Measurements from ENCODE around the gene CPAMD8.

The CPAMD8 gene

GRCh38 chr19:17035842-17036424, 9.3 kb upstream of the CPAMD8 start:
- Histone ChIP-seq H3K36me3 (ENCODE audit: insufficient read depth) (no peaks in the 10 kb centered on the region), H3K79me2 (ENCODE audit: insufficient read depth, low read depth) (no peaks in the 10 kb centered on the region), H3K27ac (no peak overlapping the region), H3K4me3 (IDR thresholded peaks at IDR 0.05; ENCODE audit: insufficient read depth, low read depth, low read length) (no peak overlapping the region), H3K4me2 (no peak overlapping the region), H3K4me1 (ENCODE audit: low read depth, poor library complexity, severe bottlenecking) (no peaks in the 10 kb centered on the region), H3K27me3 (ENCODE audit: insufficient read depth, low read depth) (peaks cover 19% of the 10 kb centered on the region; the same call in 1 of the 2 replicates), H4K20me1 (ENCODE audit: insufficient read depth) (no peaks in the 10 kb centered on the region), H2AFZ (ENCODE audit: low read depth) (no peak overlapping the region), H3K9ac (no peak overlapping the region)
- no peak for TF ChIP-seq CTCF (conservative IDR thresholded peaks at IDR 0.05; ENCODE audit: low read depth, low read length)

- Histone ChIP-seq H4K20me1 (ENCODE audit: insufficient read depth) (no peaks in the 10 kb centered on the region), H3K79me2 (ENCODE audit: insufficient read depth, low read depth) (no peaks in the 10 kb centered on the region), H3K27ac (no peak overlapping the region), H3K4me3 (IDR thresholded peaks at IDR 0.05; ENCODE audit: insufficient read depth, low read depth, low read length) (no peak overlapping the region), H3K4me1 (ENCODE audit: low read depth, poor library complexity, severe bottlenecking) (no peaks in the 10 kb centered on the region), H3K27me3 (ENCODE audit: insufficient read depth, low read depth) (peaks cover 15% of the 10 kb centered on the region; the same call in 1 of the 2 replicates), H3K9ac (no peak overlapping the region), H2AFZ (ENCODE audit: low read depth) (no peak overlapping the region), H3K36me3 (ENCODE audit: insufficient read depth) (no peaks in the 10 kb centered on the region), H3K4me2 (no peak overlapping the region)
- TF ChIP-seq CTCF (conservative IDR thresholded peaks at IDR 0.05; ENCODE audit: low read depth, low read length) = no peak
Observed at GRCh38 chr19:17031741-17032140, 5.1 kb upstream of the CPAMD8 start.

GRCh38 chr19:17027535-17027975, 945 bp upstream of the CPAMD8 start:
- no peak overlapping the region for H2AFZ ChIP-seq (ENCODE audit: low read depth)
- no peak for TF ChIP-seq CTCF (conservative IDR thresholded peaks at IDR 0.05; ENCODE audit: low read depth, low read length)
- H3K4me3 ChIP-seq (IDR thresholded peaks at IDR 0.05; ENCODE audit: insufficient read depth, low read depth, low read length) = no peak overlapping the region

GRCh38 chr19:17025991-17026658, 485 bp downstream of the CPAMD8 start:
- no peaks in the 10 kb centered on the region for H4K20me1 ChIP-seq (ENCODE audit: insufficient read depth)
- TF ChIP-seq CTCF (conservative IDR thresholded peaks at IDR 0.05; ENCODE audit: low read depth, low read length) = no peak
- H3K27ac ChIP-seq = no peak overlapping the region
- no peaks in the 10 kb centered on the region for H3K36me3 ChIP-seq (ENCODE audit: insufficient read depth)
- H3K4me1 ChIP-seq (ENCODE audit: low read depth, poor library complexity, severe bottlenecking) = no peaks in the 10 kb centered on the region
- H3K27me3 ChIP-seq (ENCODE audit: insufficient read depth, low read depth) = peaks cover 7% of the 10 kb centered on the region; the same call in 1 of the 2 replicates
- H3K79me2 ChIP-seq (ENCODE audit: insufficient read depth, low read depth) = no peaks in the 10 kb centered on the region
- no peak overlapping the region for H2AFZ ChIP-seq (ENCODE audit: low read depth)
- no peak overlapping the region for H3K4me2 ChIP-seq
- no peak overlapping the region for H3K9ac ChIP-seq
- H3K4me3 ChIP-seq (IDR thresholded peaks at IDR 0.05; ENCODE audit: insufficient read depth, low read depth, low read length) = no peak overlapping the region

More at GRCh38 chr19:17027535-17027975, 945 bp upstream of the CPAMD8 start:
- no peak overlapping the region for H3K27ac ChIP-seq
- no peaks in the 10 kb centered on the region for H3K36me3 ChIP-seq (ENCODE audit: insufficient read depth)
- no peaks in the 10 kb centered on the region for H4K20me1 ChIP-seq (ENCODE audit: insufficient read depth)
- no peaks in the 10 kb centered on the region for H3K79me2 ChIP-seq (ENCODE audit: insufficient read depth, low read depth)
- no peak overlapping the region for H3K9ac ChIP-seq
- peaks cover 12% of the 10 kb centered on the region; the same call in 1 of the 2 replicates for H3K27me3 ChIP-seq (ENCODE audit: insufficient read depth, low read depth)
- H3K4me2 ChIP-seq = no peak overlapping the region
- no peaks in the 10 kb centered on the region for H3K4me1 ChIP-seq (ENCODE audit: low read depth, poor library complexity, severe bottlenecking)
